ENCODE results near the gene PSORS1C1. TPM values are rescaled to one million over a fixed set of nuclear protein-coding genes. Genes with fewer than 3 reads are reported as not detected.
A peak's percentile ranks its signal among the peaks of the same experiment; 100 is the strongest.

The PSORS1C1 gene
- total RNA-seq, 1 donor from 2014 or later = 0.26 TPM

DNA sequence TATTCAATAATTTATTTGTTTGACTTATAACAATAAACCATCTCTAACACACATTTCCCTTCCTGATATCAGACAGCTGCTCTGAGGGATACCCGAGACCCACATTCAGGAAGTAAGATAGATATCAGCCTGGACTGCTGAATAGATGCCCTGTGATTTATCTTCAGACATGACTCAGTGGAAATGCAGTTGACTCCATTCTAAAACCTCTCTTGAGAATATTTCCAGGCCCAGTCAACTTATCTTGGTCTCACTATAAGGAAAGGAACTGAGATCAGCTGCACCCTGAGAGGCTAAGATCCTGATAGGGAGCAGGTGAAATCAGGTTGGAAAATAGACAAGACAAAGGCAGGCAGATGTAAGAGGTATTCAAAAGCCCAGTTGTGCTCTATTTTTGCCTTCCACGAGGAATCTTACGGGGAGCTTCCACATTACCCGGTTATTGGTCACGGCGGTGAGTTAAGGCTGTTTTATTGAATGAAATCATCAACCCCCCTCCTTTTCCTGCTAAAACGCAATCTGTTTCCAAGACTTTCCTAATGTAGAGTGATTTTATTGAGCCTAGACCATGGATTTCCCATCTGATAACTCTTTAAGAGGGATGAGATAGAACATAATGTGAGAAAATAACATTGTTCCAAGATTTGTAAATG, 27.7 kb upstream of the PSORS1C1 start:
- no peak for DNase-seq (ENCODE audit: low spot score)
- intact Hi-C loops (cut with micrococcal nuclease) = loop anchor here (1.0 to 5.0 kb wide), 8 partner anchors 173 to 605 kb away; partner anchors contain the start of genes ATAT1, DDR1 and VARS2
- peaks cover 22% of the 10 kb centered on the region for H3K27me3 Mint-ChIP-seq (ENCODE audit: insufficient read depth)
- peaks cover 10% of the 10 kb centered on the region for H3K4me1 Mint-ChIP-seq (ENCODE audit: low read depth)
- H3K36me3 Mint-ChIP-seq (ENCODE audit: low read depth) = no peaks in the 10 kb centered on the region
- H3K4me3 Mint-ChIP-seq = no peak overlapping the region
- no peak overlapping the region for H3K27ac Mint-ChIP-seq
- no peaks in the 10 kb centered on the region for H3K9me3 Mint-ChIP-seq

DNA sequence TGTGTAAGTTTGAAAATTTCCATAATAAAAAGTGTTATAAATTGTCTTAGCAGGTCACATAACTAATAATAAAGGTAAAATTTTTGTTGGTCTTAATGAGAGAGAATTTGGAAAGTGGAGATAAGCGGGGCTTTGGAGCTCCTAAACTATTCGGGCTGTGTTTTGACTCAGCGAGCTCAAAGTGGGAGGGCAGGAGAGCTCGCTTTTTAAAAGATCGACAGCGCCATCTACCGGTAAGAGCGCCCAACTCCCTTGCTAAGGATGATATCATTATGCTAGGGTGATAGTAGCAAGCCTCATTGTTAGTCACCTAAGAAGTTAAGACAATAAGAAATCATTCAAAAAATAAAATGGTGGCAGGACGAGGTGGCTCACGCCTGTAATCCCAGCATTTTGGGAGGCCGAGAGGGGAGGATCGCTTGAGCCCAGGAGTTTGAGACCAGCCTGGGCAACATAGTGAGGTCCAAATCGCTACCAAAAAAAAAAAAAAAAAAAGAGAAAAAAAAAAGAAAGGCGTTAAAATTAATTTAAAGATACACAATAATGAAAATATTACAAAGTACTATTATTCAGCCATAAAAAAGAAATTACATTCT, 27.0 kb upstream of the PSORS1C1 start:
- no peak overlapping the region for H3K4me3 Mint-ChIP-seq
- no peak overlapping the region for H3K27ac Mint-ChIP-seq
- H3K36me3 Mint-ChIP-seq (ENCODE audit: low read depth) = no peaks in the 10 kb centered on the region
- peak; percentile 75 for DNase-seq (ENCODE audit: low spot score)
- no peaks in the 10 kb centered on the region for H3K9me3 Mint-ChIP-seq
- H3K27me3 Mint-ChIP-seq (ENCODE audit: insufficient read depth) = peaks cover 22% of the 10 kb centered on the region
- peaks cover 10% of the 10 kb centered on the region for H3K4me1 Mint-ChIP-seq (ENCODE audit: low read depth)
- intact Hi-C loops (cut with micrococcal nuclease) = loop anchor here (1.0 to 5.0 kb wide), 8 partner anchors 173 to 605 kb away; partner anchors contain the start of genes ATAT1, DDR1 and VARS2

DNA sequence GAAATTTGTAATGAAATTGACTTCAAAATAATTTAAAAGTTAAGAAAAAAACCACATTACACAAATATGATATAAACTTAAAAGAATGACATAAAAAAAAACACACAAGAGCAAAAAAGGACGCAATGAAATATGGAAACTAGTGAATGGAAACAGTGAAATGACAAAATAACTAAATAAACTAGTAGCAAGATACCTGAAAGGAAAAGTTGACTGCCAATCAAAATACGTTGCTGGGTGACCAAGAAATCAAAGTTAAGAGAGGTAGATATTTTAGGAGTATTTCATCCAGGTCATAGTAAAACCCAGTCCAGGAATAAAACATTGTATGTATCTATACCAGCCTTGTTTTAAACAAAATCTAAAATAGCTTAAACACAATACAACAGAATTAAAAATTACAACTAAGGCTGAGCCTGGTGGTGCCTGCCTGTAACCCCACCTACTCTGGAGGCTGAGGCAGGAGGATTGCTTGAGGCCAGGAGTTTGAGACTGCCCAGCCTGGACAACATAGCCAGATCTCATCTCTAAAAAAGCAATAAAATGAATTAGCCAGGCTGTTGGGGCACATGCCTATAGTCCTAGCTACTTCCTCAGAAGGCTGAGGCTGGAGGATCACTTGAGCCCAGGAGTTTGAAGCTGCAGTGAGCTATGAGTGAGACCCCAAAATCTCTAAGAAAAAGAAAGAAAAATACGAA, 24.2 kb upstream of the PSORS1C1 start:
- DNase-seq (ENCODE audit: low spot score) = no peak
- Mint-ChIP-seq H3K4me1 (ENCODE audit: low read depth) (peaks cover 26% of the 10 kb centered on the region), H3K27ac (no peak overlapping the region), H3K27me3 (ENCODE audit: insufficient read depth) (peaks cover 8% of the 10 kb centered on the region), H3K9me3 (no peaks in the 10 kb centered on the region), H3K36me3 (ENCODE audit: low read depth) (no peaks in the 10 kb centered on the region), H3K4me3 (no peak overlapping the region)
- intact Hi-C loops (cut with micrococcal nuclease) = no loop called here

DNA sequence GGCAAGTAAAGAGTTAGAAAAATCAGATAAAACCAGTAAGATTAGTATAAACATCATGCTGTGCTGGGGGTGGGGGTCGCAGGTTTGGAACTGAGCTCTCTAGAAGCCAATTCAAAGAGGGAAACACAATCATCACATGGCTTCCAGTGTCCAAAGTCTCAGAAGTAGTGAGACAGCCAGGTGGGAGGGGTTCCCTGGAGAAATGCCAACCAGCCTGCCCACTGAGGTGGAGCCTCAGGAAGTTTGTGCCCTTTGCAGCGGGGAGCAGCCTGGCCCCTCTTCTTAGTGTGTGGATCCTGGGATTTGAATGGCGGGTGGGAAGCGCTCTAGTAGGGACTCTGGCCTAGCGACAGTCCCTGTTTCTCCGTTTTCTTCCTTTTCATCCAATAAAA, 23.6 kb upstream of the PSORS1C1 start:
- Mint-ChIP-seq H3K4me3 (no peak overlapping the region), H3K27me3 (ENCODE audit: insufficient read depth) (peaks cover 8% of the 10 kb centered on the region), H3K9me3 (no peaks in the 10 kb centered on the region), H3K36me3 (ENCODE audit: low read depth) (no peaks in the 10 kb centered on the region), H3K27ac (no peak overlapping the region), H3K4me1 (ENCODE audit: low read depth) (peaks cover 26% of the 10 kb centered on the region)
- intact Hi-C loops (cut with micrococcal nuclease) = no loop called here
- DNase-seq (ENCODE audit: low spot score) = no peak

DNA sequence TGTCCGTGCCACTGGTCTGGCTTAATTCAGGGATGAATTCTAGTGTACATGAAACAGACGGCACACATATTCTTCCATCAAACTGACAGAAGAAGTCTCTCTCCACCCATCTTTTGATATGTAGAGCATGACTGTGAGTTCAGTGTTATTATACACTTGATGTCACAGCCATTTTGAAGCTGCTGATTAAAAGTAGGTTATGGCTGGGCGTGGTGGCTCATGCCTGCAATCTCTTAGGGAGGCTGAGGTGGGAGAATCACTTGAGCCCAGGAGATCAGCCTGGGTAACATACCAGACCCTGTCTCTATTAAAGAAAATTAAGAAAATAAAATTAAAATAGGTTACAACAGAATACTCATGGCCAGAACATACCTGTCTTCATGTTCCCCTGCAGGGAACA, 22.9 kb upstream of the PSORS1C1 start:
- intact Hi-C loops (cut with micrococcal nuclease) = no loop called here
- DNase-seq (ENCODE audit: low spot score) = no peak

DNA sequence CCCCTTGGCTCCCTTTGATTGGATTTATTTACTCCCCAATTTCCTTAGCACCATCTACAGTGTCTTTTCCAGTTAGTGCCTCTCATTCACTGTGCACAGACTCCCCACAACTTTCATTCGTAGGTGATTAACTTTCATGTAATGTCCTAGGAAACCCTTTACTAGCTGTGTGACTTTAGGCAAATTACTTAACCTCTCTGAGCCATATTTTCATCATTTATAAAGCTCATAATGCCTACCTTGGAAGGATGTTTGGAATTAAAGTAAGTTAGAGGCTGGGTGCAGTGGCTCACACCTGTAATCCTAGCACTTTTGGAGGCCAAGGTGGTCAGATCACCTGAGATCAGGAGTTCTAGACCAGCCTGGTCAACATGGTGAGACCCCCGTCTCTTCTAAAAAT, 22.4 kb upstream of the PSORS1C1 start:
- intact Hi-C loops (cut with micrococcal nuclease) = no loop called here
- no peaks in the 10 kb centered on the region for H3K9me3 Mint-ChIP-seq
- H3K36me3 Mint-ChIP-seq (ENCODE audit: low read depth) = no peaks in the 10 kb centered on the region
- H3K27me3 Mint-ChIP-seq (ENCODE audit: insufficient read depth) = peaks cover 7% of the 10 kb centered on the region
- H3K4me1 Mint-ChIP-seq (ENCODE audit: low read depth) = peaks cover 25% of the 10 kb centered on the region
- H3K4me3 Mint-ChIP-seq = no peak overlapping the region
- no peak overlapping the region for H3K27ac Mint-ChIP-seq
- DNase-seq (ENCODE audit: low spot score) = no peak

More for the DNA sequence above, 22.9 kb upstream of the PSORS1C1 start:
- Mint-ChIP-seq H3K36me3 (ENCODE audit: low read depth) (no peaks in the 10 kb centered on the region), H3K27me3 (ENCODE audit: insufficient read depth) (peaks cover 7% of the 10 kb centered on the region), H3K27ac (no peak overlapping the region), H3K4me3 (no peak overlapping the region), H3K9me3 (no peaks in the 10 kb centered on the region), H3K4me1 (ENCODE audit: low read depth) (peaks cover 26% of the 10 kb centered on the region)

DNA sequence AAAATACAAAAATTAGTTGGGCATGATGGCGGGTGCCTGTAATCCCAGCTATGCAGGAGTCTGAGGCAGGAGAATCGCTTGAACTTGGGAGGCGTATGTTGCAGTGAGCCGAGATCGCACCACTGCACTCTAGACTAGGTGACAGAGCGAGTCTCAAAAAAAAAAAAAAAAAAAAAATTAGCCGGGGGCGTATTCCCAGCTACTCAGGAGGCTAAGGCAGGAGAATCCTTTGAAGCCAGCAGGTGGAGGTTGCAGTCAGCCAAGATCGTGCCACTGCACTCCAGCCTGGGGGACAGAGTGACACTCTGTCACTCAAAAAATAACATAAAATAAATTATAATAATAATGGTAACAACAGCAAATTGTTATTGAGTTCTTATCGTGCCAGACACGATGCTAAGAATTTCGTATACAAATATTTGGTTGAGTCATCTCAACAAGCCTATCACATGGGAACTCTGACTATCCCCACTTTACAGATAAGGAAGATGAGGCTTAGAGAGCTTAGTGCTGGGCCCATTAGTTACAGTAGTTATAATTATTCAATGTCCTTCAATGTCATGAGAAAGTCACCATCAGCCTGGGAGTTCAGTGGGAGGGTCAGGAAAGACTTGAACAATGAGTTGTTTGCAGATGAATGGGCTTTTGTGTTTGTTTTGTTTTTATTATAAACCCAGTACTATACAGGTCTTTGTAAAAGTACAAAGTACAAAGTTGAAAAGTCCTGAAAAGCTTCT, 21.7 kb upstream of the PSORS1C1 start:
- Mint-ChIP-seq H3K27ac (no peak overlapping the region), H3K36me3 (ENCODE audit: low read depth) (no peaks in the 10 kb centered on the region), H3K27me3 (ENCODE audit: insufficient read depth) (peaks cover 8% of the 10 kb centered on the region), H3K4me1 (ENCODE audit: low read depth) (peaks cover 26% of the 10 kb centered on the region), H3K4me3 (no peak overlapping the region), H3K9me3 (no peaks in the 10 kb centered on the region)
- intact Hi-C loops (cut with micrococcal nuclease) = no loop called here
- no peak for DNase-seq (ENCODE audit: low spot score)

DNA sequence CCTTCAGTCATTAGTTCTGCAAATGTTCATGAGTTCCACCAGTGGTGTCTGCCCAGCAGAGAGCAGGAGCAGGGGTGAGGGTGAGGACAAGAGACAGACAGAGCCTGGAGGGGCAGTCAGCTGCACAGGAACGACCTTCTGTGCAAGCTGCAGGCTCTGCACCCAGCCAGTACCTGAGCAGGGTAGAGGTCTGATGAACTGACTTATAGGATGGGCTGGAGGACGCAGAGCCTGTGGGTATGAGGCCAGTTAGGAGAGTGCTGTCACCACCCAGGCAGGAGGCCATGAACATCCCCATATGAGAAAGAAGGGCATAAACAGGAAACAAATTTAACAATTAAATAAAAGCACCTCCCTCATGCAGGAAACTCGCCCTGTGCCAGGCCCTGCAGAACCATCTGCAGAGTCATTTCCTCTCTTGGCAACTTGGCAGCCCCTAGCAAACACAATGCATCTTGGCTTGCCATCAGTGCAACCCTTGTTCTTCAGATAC, 20.2 kb upstream of the PSORS1C1 start:
- Mint-ChIP-seq H3K9me3 (no peaks in the 10 kb centered on the region), H3K4me3 (no peak overlapping the region), H3K27ac (no peak overlapping the region), H3K36me3 (ENCODE audit: low read depth) (no peaks in the 10 kb centered on the region), H3K4me1 (ENCODE audit: low read depth) (peaks cover 26% of the 10 kb centered on the region), H3K27me3 (ENCODE audit: insufficient read depth) (peaks cover 12% of the 10 kb centered on the region)
- intact Hi-C loops (cut with micrococcal nuclease) = no loop called here
- peak; percentile 4 for DNase-seq (ENCODE audit: low spot score)

DNA sequence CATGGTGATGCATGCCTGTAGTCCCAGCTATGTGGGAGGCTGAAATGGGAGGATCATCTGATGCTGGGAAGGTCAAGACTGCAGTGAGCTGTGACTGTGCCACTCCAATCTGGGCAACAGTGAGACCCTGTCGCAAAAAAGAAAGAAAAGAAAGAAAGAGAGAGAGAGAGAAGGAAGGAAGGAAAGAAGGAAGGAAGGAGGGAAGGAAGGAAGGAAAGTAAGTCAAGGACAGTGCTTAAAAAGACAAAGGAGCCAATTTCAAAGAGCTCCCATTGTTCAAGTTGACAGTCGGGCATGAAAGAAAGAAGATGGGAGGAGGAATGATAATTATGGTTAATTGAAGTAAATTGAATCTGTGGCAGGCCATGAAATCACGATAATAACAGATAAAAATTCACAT, 18.4 kb upstream of the PSORS1C1 start:
- H3K9me3 Mint-ChIP-seq = no peaks in the 10 kb centered on the region
- no peaks in the 10 kb centered on the region for H3K36me3 Mint-ChIP-seq (ENCODE audit: low read depth)
- H3K4me3 Mint-ChIP-seq = no peak overlapping the region
- H3K27ac Mint-ChIP-seq = no peak overlapping the region
- intact Hi-C loops (cut with micrococcal nuclease) = no loop called here
- peaks cover 17% of the 10 kb centered on the region for H3K27me3 Mint-ChIP-seq (ENCODE audit: insufficient read depth)
- peaks cover 26% of the 10 kb centered on the region for H3K4me1 Mint-ChIP-seq (ENCODE audit: low read depth)
- DNase-seq (ENCODE audit: low spot score) = no peak

DNA sequence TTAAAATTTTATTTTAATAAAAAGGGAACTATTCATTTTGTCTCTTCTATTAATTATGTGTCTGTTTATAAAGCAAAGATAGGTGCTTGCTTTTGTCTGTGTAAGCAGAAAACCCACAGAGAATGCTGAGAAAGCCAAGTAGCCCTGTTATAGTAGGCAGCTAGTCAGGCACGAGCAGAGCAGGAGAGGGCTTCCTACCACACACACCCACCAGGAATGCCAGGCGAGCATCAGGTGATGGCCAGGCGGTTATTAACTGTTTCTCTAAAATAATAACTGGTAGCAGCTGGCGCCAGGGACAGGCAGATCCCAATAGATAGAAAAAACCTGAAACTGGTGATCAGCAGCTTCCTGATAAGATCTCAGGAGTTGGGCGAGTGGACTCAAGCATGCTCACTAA, 17.9 kb upstream of the PSORS1C1 start:
- Mint-ChIP-seq H3K4me3 (no peak overlapping the region), H3K36me3 (ENCODE audit: low read depth) (no peaks in the 10 kb centered on the region), H3K4me1 (ENCODE audit: low read depth) (peaks cover 26% of the 10 kb centered on the region), H3K27me3 (ENCODE audit: insufficient read depth) (peaks cover 17% of the 10 kb centered on the region), H3K9me3 (no peaks in the 10 kb centered on the region), H3K27ac (no peak overlapping the region)
- intact Hi-C loops (cut with micrococcal nuclease) = no loop called here
- no peak for DNase-seq (ENCODE audit: low spot score)

DNA sequence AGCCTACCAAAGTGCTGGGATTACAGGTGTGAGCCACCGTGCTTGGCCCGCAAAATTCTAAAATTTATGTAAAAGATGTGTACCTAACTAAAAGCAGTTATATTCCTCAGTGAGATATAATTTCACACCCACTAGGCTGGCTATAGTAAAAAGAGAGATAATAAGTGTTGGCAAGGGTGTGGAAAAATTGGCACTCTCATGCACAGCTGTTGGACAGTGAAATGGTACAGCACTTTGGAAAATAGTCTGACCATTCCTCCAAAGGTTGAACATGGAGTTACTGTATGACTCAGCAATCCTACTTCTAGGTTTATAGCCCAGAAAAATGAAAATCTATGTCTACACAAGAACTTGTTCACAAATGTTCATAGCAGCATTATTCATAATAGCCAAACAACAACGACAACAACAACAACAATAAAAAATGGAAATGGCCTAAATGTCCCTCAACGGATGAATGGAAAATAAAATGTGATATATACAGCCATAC, 16.1 kb upstream of the PSORS1C1 start:
- H3K9me3 Mint-ChIP-seq = no peaks in the 10 kb centered on the region
- H3K27me3 Mint-ChIP-seq (ENCODE audit: insufficient read depth) = peaks cover 17% of the 10 kb centered on the region
- no peak overlapping the region for H3K4me3 Mint-ChIP-seq
- no peaks in the 10 kb centered on the region for H3K36me3 Mint-ChIP-seq (ENCODE audit: low read depth)
- no peak for DNase-seq (ENCODE audit: low spot score)
- peaks cover 26% of the 10 kb centered on the region for H3K4me1 Mint-ChIP-seq (ENCODE audit: low read depth)
- H3K27ac Mint-ChIP-seq = no peak overlapping the region
- intact Hi-C loops (cut with micrococcal nuclease) = no loop called here

DNA sequence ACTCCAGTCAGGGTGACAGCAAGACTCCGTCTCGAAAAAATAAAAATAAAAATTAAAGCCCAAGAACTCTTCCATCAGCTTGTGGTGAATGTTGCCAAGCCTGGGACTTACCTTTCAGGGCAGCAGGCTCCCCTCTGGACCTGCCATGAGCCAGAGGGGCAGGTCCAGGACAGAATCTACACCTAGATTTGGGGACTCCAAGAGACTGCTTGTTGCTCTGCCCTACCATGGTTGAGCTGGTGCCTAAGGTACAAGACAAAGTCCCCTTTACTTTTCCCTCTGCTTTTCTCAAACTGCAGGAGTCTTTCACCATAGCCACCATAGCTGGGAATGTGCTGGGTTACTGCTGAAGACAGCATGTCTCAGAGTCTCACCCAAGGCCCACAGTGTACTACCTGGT, 11.5 kb upstream of the PSORS1C1 start:
- Mint-ChIP-seq H3K27ac (no peak overlapping the region), H3K36me3 (ENCODE audit: low read depth) (no peaks in the 10 kb centered on the region), H3K4me3 (no peak overlapping the region), H3K9me3 (no peaks in the 10 kb centered on the region), H3K27me3 (ENCODE audit: insufficient read depth) (peaks cover 18% of the 10 kb centered on the region), H3K4me1 (ENCODE audit: low read depth) (no peaks in the 10 kb centered on the region)
- intact Hi-C loops (cut with micrococcal nuclease) = no loop called here
- DNase-seq (ENCODE audit: low spot score) = no peak
